ENCODE measurements around the gene ATP5F1A.
"Not testable (repeated sequence)": the region's sequence is repeated elsewhere in the genome, so short reads cannot be mapped to it uniquely, and the experiment has no call there.

ATP5F1A gene

GRCh38 chr18:46072959-46073358 is 25.1 kb downstream of the ATP5F1A start:
- no peak for FAIRE-seq

GRCh38 chr18:46072376-46072867 is 25.7 kb downstream of the ATP5F1A start:
- FAIRE-seq = no peak

- FAIRE-seq = no peak
These were observed 26.3 kb downstream of the ATP5F1A start, which contains the start of gene PSTPIP2 for GRCh38 chr18:46071653-46072375. Gene PSTPIP2 (minus strand): TSS chr18:46072260. CDS start chr18:46072188, 72 bp downstream.

GRCh38 chr18:46070815-46071652 is 27.1 kb downstream of the ATP5F1A start:
- FAIRE-seq = no peak

GRCh38 chr18:46070232-46070631 is 27.9 kb downstream of the ATP5F1A start:
- FAIRE-seq = no peak

GRCh38 chr18:46069524-46069923 is 28.6 kb downstream of the ATP5F1A start:
- no peak for FAIRE-seq

GRCh38 chr18:46068763-46069162 is 29.3 kb downstream of the ATP5F1A start:
- FAIRE-seq = no peak

- no peak for FAIRE-seq
These were observed 30.6 kb downstream of the ATP5F1A start for GRCh38 chr18:46067438-46068007.

- no peak for FAIRE-seq
These were observed 35.3 kb downstream of the ATP5F1A start for GRCh38 chr18:46062781-46063180.

- no peak for FAIRE-seq
These were observed 36.3 kb downstream of the ATP5F1A start for GRCh38 chr18:46061796-46062195.

GRCh38 chr18:46061387-46061786 is 36.7 kb downstream of the ATP5F1A start:
- FAIRE-seq = no peak

GRCh38 chr18:46060359-46060841 is 37.7 kb downstream of the ATP5F1A start:
- FAIRE-seq = no peak

GRCh38 chr18:46055838-46056230 is 42.3 kb downstream of the ATP5F1A start:
- FAIRE-seq = no peak

- FAIRE-seq = no peak
These were observed 42.9 kb downstream of the ATP5F1A start for GRCh38 chr18:46054956-46055837.

- no peak for FAIRE-seq
These were observed 44.6 kb downstream of the ATP5F1A start for GRCh38 chr18:46053368-46054095.

GRCh38 chr18:46051731-46052461 is 46.2 kb downstream of the ATP5F1A start:
- FAIRE-seq = no peak

GRCh38 chr18:46050268-46050667 is 47.8 kb downstream of the ATP5F1A start:
- FAIRE-seq = no peak

GRCh38 chr18:46048641-46049040 is 49.5 kb downstream of the ATP5F1A start:
- no peak for FAIRE-seq

- not testable (repeated sequence) for FAIRE-seq
These were observed 50.7 kb downstream of the ATP5F1A start for GRCh38 chr18:46047369-46047768.

GRCh38 chr18:46046688-46047087 is 51.4 kb downstream of the ATP5F1A start:
- FAIRE-seq = no peak

- no peak for FAIRE-seq
These were observed 52.0 kb downstream of the ATP5F1A start for GRCh38 chr18:46046126-46046525.

Data from G401.6 (cell line).